Hepatocyte (in vitro differentiated cells): ENCODE data around the gene TET2. TPM values are rescaled to one million over a fixed set of nuclear protein-coding genes. Genes with fewer than 3 reads are reported as not detected.

ENCODE experiments used
- DNase-seq: peaks from one replicate; pipeline ENCODE4 v3.0.0-alpha.2; 2016; ENCODE audit warnings: low spot score
- H2AFZ ChIP-seq: fragments of 200-600 bp; sonication (generic); 2 replicates; pipeline ENCODE4 v1.6.0; 2016; ENCODE audit warnings: antibody characterized with exemption, mild to moderate bottlenecking
- H3K27ac ChIP-seq: fragments of 200-600 bp; sonication (generic); 2 replicates; pipeline ENCODE4 v1.5.1; 2016; ENCODE audit warnings: mild to moderate bottlenecking
- H3K27me3 ChIP-seq: fragments of 200-600 bp; sonication (generic); 2 replicates; pipeline ENCODE4 v1.6.1; 2016
- H3K36me3 ChIP-seq: fragments of 200-600 bp; sonication (generic); replicated peaks from 2 replicates; pipeline ENCODE4 v1.5.1; 2016; ENCODE audit warnings: low read depth; ENCODE audit not compliant: insufficient read depth
- H3K4me1 ChIP-seq: fragments of 200-600 bp; sonication (generic); 2 replicates; pipeline ENCODE4 v1.5.1; 2016; ENCODE audit warnings: mild to moderate bottlenecking, moderate library complexity; ENCODE audit not compliant: insufficient read depth
- H3K4me2 ChIP-seq: fragments of 200-600 bp; sonication (generic); 2 replicates; pipeline ENCODE4 v1.6.0; 2016
- H3K4me3 ChIP-seq: fragments of 200-600 bp; sonication (generic); 2 replicates; pipeline ENCODE4 v1.5.1; 2016; ENCODE audit warnings: mild to moderate bottlenecking
- H3K79me2 ChIP-seq: fragments of 200-600 bp; sonication (generic); 2 replicates; pipeline ENCODE4 v1.6.0; 2017; ENCODE audit warnings: mild to moderate bottlenecking
- H3K9me2 ChIP-seq: fragments of 200-600 bp; sonication (generic); replicated peaks from 2 replicates; pipeline ENCODE4 v1.6.0; 2017; ENCODE audit warnings: mild to moderate bottlenecking; ENCODE audit not compliant: insufficient read depth
- H3K9me3 ChIP-seq: fragments of 200-600 bp; sonication (generic); 2 replicates; pipeline ENCODE4 v1.5.1; 2016; ENCODE audit warnings: low read depth, mild to moderate bottlenecking
- H4K20me1 ChIP-seq: fragments of 200-600 bp; sonication (generic); 2 replicates; pipeline ENCODE4 v1.6.0; 2016; ENCODE audit warnings: mild to moderate bottlenecking; ENCODE audit not compliant: insufficient read depth, poor library complexity, severe bottlenecking
- EZH2 ChIP-seq: fragments of 200-600 bp; sonication (generic); IDR thresholded peaks from 2 replicates; pipeline ENCODE4 v1.6.1; 2016; ENCODE audit warnings: antibody characterized with exemption, mild to moderate bottlenecking, borderline replicate concordance
- EZH2phosphoT487 ChIP-seq: fragments of 200-600 bp; sonication (generic); IDR thresholded peaks from one replicate; pipeline ENCODE4 v1.6.1; 2018; ENCODE audit warnings: antibody characterized with exemption, mild to moderate bottlenecking, low read depth, moderate library complexity; ENCODE audit not compliant: unreplicated experiment, severe bottlenecking
- WGBS: methylation state at CpG from one replicate; pipeline ENCODE4 v1.1.6; 2016; ENCODE audit warnings: low lambda C conversion rate; ENCODE audit errors: missing lambda C conversion rate; 5-methylcytosine and 5-hydroxymethylcytosine counted together
- polyA plus RNA-seq: library from polyadenylated mRNA; unstranded; fragments of >200 nt; fragmentation: Nextera tagmentation; extraction: Ambion mirVana; gene quantifications from 2 replicates; pipeline ENCODE4 v1.2.1, GENCODE V29; 2016
- total RNA-seq: library from RNA; depleted of rRNA; stranded (reverse); fragments of >200 nt; gene quantifications from 2 replicates; pipeline ENCODE4 v1.2.3, GENCODE V29; 2014
- TF ChIP-seq, protein P1 (sequence below): fragments of 200-600 bp; sonication (generic); IDR thresholded peaks from 2 replicates; pipeline ENCODE4 v1.5.1; 2016; ENCODE audit warnings: antibody characterized with exemption, mild to moderate bottlenecking; ENCODE audit not compliant: poor library complexity

The TET2 gene
- total and polyA plus RNA-seq, 2 experiments from 2014 or later: 5.5 to 15.5 TPM

- 84% methylated on average over 3 of the region's 3 CpGs for WGBS
- Histone ChIP-seq H3K27me3 (no peaks in the 10 kb centered on the region), H3K4me2 (no peak overlapping the region), H4K20me1 (peaks cover 5% of the 10 kb centered on the region), H3K9me3 (no peaks in the 10 kb centered on the region), H3K9me2 (no peaks in the 10 kb centered on the region), H3K4me3 (no peak overlapping the region), H3K79me2 (peaks cover 36% of the 10 kb centered on the region), H3K36me3 (no peaks in the 10 kb centered on the region), H3K4me1 (peaks cover 2% of the 10 kb centered on the region), H2AFZ (no peak overlapping the region), H3K27ac (no peak overlapping the region)
- TF ChIP-seq, protein P1, sequence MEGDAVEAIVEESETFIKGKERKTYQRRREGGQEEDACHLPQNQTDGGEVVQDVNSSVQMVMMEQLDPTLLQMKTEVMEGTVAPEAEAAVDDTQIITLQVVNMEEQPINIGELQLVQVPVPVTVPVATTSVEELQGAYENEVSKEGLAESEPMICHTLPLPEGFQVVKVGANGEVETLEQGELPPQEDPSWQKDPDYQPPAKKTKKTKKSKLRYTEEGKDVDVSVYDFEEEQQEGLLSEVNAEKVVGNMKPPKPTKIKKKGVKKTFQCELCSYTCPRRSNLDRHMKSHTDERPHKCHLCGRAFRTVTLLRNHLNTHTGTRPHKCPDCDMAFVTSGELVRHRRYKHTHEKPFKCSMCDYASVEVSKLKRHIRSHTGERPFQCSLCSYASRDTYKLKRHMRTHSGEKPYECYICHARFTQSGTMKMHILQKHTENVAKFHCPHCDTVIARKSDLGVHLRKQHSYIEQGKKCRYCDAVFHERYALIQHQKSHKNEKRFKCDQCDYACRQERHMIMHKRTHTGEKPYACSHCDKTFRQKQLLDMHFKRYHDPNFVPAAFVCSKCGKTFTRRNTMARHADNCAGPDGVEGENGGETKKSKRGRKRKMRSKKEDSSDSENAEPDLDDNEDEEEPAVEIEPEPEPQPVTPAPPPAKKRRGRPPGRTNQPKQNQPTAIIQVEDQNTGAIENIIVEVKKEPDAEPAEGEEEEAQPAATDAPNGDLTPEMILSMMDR: no peak
- TF ChIP-seq EZH2phosphoT487 (no peak), EZH2 (no peak)
- no peak for DNase-seq
These were observed 51.1 kb downstream of the TET2 start for GRCh38 chr4:105197777-105198176.

DNA sequence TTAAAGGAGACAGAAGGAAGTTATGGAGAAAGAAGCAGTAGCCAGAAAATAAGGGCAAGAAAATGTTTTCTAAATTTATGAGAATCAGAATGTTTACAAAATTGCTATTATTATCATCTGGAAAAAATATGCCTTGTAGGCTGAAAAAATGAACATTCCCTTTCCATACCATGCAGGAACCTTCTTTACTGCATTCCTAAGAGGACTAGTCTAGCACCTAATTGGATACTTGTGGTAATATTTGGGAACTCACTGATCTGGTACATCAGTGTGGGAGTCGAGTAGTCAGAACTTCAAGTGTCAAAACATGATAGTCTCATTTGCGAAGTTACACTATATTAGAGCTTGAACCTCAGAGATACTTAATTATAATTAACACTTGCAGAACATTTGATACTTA is 51.9 kb downstream of the TET2 start:
- Histone ChIP-seq H2AFZ (no peak overlapping the region), H3K79me2 (peaks cover 36% of the 10 kb centered on the region), H3K36me3 (no peaks in the 10 kb centered on the region), H3K4me1 (no peaks in the 10 kb centered on the region), H4K20me1 (peaks cover 9% of the 10 kb centered on the region), H3K9me3 (no peaks in the 10 kb centered on the region), H3K4me3 (no peak overlapping the region), H3K4me2 (no peak overlapping the region), H3K27me3 (no peaks in the 10 kb centered on the region), H3K27ac (no peak overlapping the region), H3K9me2 (no peaks in the 10 kb centered on the region)
- 93% methylated on average over 2 of the region's 2 CpGs for WGBS
- TF ChIP-seq, protein P1: no peak
- TF ChIP-seq EZH2 (no peak), EZH2phosphoT487 (no peak)
- DNase-seq: no peak

- Histone ChIP-seq H3K9me3 (no peaks in the 10 kb centered on the region), H4K20me1 (peaks cover 7% of the 10 kb centered on the region), H3K27ac (no peak overlapping the region), H3K9me2 (no peaks in the 10 kb centered on the region), H3K27me3 (no peaks in the 10 kb centered on the region), H3K4me1 (no peaks in the 10 kb centered on the region), H3K4me3 (no peak overlapping the region), H3K36me3 (no peaks in the 10 kb centered on the region), H3K4me2 (no peak overlapping the region), H2AFZ (no peak overlapping the region), H3K79me2 (peaks cover 22% of the 10 kb centered on the region)
- WGBS: 74% methylated on average over 3 of the region's 3 CpGs
- TF ChIP-seq EZH2 (no peak), EZH2phosphoT487 (no peak)
- TF ChIP-seq, protein P1: no peak
- no peak for DNase-seq
These were observed 59.5 kb downstream of the TET2 start for GRCh38 chr4:105206214-105206613.

GRCh38 chr4:105207386-105207785 is 60.7 kb downstream of the TET2 start:
- no peak overlapping the region for H3K4me2 ChIP-seq
- no peaks in the 10 kb centered on the region for H3K27me3 ChIP-seq
- DNase-seq: no peak
- H3K4me3 ChIP-seq: no peak overlapping the region
- no peak overlapping the region for H2AFZ ChIP-seq
- peaks cover 7% of the 10 kb centered on the region for H4K20me1 ChIP-seq
- no peaks in the 10 kb centered on the region for H3K9me2 ChIP-seq
- H3K9me3 ChIP-seq: no peaks in the 10 kb centered on the region
- TF ChIP-seq, protein P1: no peak
- no peak for TF ChIP-seq EZH2phosphoT487
- TF ChIP-seq EZH2: no peak
- no peaks in the 10 kb centered on the region for H3K36me3 ChIP-seq
- no peaks in the 10 kb centered on the region for H3K4me1 ChIP-seq
- peaks cover 29% of the 10 kb centered on the region for H3K79me2 ChIP-seq
- 87% methylated on average over 2 of the region's 2 CpGs for WGBS
- H3K27ac ChIP-seq: no peak overlapping the region
